ENCODE measurements around the gene GTF3C2.
"Not testable (repeated sequence)": the region's sequence is repeated elsewhere in the genome, so short reads cannot be mapped to it uniquely, and the experiment has no call there.

GTF3C2 gene

DNA sequence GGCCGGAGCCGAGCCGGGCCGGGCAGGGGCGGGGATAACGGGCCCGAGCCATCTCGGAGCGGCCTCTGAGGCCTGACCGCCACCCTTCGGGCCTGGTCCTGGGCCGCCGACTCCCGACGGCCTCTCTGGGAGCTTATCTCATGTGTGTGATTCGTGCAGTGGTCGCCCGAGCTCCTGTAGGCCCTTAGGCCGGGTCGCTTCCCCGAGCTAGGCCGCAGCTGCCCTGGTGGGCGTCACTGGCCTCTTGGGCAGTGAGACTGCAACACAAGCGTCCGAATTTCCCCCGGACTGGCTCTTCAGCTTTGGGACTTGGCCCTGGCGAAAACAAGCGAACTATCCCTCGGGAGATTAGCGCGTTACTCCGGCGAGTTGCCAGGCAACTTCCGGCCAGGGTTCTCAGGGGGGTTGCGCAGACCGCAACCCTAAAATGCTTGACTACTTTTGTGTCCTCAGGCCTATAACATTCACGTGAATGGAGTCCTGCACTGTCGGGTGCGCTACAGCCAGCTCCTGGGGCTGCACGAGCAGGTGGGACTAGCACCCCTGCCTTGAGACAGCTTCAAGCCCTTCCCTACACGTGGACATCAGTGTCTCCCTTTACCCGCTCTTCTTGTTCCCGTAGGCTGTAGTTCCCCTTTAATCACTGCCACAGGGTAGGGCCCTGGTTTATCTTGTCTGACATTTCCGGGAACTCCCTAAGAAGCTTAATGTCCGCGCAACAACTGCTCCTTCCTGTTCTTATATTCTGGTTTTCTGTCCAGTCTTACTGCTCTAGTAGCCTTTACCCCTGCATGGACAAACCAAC is 14.5 kb upstream of the GTF3C2 start:
- DNase-seq = peak in 2 of 5 donors; percentile 15 to 34

DNA sequence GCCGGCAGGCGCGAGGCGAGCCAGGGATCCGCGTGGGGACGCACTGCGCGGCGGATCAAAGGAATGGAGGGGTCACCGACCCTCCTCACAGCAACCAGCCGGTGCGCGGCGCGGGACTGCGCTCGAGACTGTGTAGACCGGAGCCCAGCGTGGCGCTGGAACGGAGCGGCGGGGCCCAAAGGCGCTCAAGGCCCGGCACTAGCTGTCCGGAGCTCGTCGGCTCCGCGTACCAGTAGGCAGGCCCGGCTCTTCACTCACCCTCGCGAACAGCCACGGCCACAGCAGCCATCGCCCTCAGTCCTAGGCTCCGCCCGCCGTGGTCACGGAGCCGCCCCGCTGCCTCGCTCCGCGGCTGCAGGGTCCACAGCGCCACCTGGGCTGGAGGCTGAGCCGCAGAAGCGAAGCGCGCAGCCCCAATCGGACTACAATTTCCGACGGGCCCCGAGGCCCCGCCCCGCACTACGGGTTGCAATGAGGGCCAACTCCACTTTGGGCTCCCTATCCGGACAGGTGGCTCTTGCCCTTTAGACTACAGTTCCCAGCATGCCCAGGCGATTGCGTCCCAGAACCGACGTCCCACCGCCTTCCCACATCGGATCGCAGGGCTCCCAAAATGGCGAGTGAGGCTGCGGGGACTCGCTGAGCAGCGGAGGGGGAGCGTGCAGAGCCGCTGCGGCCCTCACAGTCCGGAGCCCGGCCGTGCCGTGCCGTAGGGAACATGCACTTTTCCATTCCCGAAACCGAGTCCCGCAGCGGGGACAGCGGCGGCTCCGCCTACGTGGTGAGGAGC is 13.7 kb upstream of the GTF3C2 start, which contains the start of the genes EIF2B4 and SNX17:
EIF2B4 (minus strand) TSS at position 313 of the 790 bp plus-strand sequence; CDS start at position 289, 24 bp downstream.
SNX17 (plus strand) TSS at position 591 of the 790 bp plus-strand sequence; CDS start at position 719, 128 bp downstream.
- peak; percentile 98 to 99 (median 99) for DNase-seq

DNA sequence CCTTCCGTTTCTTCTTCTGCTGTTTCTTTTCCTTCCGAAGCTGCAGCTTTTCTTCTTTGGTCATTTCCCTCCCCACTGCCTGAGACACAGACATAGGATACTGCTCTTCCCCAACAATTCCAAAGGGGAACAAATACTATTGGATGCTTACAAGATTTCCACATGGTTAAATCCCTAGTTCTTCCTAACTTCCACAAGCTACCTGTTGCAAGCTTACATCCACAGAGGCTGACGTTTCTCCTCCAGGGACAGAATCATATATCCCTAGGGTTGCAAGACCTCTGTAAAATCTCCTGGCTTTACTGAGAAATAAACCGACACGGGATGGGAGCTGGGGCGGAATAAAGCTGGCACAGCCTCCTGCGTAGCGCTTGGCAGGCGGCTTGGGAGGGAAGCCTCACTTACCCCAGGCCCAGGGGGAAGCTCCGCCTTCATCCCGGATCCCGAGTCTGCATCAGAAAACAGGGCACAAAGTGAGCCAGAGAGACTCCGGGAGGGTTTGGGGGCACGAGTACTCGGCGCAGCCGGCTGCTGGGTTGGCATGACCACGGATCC is 13.0 kb upstream of the GTF3C2 start:
- no peak for DNase-seq

DNA sequence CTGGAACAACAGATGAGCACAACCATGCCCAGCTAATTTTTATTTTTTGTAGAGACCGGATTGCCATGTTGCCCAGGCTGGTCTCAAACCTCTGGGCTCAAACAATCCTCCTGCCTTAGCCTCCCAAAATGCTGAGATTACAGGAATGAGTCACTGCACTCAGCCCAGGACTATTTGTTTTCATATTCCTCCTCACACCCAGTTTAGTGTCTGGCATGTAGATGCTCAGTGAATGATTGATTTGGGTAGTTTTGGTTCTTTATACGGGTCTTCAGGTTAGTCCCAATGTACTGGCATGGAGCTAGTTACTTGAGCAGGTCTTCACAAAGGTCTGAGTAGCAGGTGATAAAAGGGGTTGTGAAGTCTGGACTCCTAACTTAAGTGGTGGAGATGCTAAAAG is 7.4 kb upstream of the GTF3C2 start:
- no peak for DNase-seq

DNA sequence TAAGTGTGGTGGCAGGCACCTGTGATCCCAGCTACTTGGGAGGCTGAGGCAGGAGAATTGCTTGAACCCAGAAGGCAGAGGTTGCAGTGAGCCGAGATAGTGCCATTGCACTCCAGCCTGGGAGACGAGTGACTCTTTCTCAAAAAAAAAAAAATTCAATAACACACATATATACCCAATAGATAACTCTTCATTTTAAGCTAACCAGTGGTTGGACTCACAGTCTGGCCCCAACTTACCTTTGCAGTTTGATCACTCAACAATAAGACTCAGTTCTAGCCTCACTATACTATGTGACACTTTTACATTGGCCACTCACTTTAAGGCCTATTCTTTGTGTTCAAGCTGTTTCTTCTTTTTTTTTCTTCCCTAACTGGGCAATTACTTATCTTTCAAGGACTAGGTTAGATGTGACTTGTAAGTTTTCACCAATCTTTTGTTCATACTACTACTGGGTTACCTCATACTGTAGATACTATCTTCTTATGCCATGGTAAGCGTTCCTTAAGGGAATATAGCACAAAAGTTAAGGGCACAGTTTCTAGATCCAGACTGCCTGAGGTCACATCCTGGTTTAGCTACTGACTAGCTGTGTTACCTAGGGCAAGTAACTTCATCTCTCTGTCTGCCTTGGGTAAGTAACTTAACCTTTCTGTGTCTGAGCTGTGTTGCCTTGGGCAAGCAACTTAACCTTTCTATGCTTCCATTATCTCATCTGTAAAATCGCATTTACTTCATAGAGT is 6.3 kb upstream of the GTF3C2 start:
- DNase-seq = no peak

DNA sequence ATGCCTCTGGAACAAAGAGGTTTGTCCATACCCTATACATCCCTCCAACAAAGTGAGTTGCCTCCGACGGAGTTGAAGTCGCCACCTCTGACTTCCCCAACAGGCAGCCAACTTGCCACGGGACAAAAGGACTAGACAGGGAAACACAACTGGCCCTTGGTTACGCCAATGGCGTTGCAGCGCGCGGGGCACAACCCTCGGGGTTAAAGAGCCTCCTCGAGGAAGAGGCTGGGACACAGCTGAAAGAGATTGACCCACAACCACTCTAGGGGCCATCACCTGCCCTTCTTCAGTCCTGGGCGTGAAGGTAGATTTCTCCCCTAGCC is 545 bp downstream of the GTF3C2 start:
- peak in 2 of 5 donors; percentile 28 to 33 for DNase-seq

DNA sequence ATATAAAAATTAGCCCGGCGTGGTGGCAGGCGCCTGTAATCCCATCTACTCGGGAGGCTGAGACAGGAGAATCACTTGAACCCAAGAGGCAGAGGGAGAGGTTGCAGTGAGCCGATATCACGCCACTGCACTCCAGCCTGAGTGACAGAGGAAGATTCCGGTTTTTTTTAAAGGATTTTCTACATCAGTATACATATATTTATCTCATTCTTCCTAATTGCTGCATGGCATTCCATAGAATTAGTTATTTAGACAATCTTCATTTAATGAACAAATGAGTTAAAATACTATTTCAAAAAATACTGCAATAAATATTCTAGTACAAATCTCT is 2.0 kb downstream of the GTF3C2 start:
- no peak for DNase-seq

DNA sequence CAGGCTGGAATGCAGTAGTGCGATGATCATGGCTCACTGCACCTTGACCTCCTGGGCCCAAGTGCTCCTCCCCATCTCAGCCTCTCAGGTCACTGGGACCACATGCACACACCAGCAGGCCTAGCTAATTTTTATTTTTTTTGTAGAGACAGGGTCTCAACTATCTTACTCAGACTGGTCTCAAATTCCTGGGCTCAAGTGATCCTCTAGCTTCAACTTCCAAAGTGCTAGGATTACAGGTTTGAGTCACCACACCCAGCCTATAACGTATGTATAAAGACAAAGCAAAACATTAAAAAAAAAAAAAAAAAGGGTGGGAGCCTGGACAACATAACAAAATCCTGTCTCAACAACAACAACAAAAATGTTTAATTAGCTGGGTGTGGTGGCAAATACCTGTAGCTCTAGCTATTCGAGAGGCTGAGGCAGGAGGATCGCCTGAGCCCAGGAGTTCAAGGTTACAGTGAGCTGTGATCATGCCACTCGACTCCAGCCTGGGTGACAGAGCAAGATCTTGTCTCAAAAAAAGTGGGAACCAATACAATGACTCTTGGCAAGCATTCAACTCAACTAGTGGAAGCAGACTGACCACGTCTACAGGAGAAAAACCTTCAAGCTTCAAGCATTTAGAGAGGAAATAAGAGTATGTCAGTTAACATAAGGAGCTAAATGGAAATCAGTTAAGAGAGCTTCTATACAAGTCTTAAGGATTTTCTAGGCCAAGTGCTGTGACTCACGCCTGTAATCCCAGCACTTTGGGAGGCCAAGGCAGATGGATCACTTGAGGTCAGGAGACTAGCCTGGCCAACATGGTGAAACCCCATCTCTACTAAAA is 2.6 kb downstream of the GTF3C2 start:
- DNase-seq = no peak

DNA sequence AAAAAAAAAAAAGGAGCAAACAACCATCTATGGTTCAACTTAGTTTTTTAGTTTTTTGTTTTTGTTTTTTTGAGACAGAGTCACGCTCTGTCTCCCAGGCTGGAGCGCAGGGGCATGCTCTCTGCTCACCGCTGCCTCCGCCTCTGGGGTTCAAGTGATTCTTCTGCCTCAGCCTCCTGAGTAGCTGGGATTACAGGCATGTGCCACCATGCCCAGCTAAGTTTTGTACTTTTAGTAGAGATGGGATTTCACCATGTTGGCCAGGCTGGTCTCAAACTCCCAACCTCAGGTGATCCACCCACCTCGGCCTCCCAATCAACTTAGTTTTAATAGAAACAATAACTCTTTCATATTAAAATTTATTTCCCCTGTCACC is 3.2 kb downstream of the GTF3C2 start:
- DNase-seq = not testable (repeated sequence)

DNA sequence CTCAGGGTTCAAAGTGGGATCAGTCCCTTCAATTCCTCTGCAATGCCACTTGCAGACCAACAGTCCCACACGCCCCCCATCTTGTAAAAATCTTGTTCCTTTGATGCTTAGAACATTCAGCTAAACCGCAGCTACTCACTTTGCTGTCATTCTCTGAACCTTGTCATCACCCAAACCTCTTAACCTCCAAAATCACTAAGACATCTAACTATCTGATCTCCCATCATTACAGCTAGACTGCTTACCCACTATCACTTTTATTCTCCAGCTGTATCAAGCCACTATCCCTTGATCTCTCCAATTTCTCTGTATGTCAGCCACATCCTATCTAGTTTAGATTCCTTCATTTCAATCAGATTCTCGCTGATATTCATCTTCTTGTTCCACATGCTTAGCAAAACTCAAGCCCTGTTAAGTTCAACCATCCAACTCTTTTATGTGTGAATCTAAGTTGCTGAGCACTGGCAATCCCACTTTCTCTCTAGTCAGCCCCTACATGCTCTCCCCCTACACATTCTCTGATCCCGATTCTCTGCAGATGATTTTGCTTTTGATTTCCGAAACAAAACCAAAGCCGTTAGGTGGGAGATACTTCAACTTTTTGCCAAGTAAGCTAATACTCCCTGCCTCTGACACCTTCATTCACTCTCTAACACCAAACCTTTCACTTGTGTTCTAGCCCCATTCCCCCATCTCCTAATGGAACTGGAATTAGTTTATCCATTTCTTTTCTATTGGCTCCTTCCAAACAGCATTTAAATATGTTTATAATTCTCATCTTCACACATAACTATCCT is 4.6 kb downstream of the GTF3C2 start:
- no peak for DNase-seq

DNA sequence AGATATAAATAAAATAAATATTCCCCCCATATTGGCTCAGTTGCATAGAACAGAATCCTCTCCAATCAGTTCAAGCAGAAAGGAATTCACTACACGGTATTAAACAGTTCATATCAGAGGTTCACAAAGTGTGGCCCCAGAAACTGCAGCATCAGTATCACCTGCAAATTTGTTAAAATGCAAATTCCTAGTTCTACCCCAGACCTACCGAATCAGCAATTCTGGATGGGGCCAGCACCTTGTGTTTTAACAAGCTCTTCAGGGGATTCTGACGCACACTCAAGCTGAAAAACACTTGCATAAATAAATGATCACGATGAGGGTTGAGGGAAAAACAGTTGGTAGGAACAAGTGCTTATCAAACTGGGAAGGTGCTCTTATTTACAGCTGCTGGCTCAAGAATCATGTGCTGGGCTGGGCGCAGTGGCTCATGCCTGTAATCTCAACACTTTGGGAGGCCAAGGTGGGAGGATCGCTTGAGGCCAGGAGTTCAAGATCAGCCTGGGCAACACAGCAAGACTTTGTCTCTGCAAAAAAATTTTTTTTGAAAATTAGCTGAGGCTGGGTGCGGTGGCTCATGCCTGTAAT is 6.4 kb downstream of the GTF3C2 start:
- no peak for DNase-seq

DNA sequence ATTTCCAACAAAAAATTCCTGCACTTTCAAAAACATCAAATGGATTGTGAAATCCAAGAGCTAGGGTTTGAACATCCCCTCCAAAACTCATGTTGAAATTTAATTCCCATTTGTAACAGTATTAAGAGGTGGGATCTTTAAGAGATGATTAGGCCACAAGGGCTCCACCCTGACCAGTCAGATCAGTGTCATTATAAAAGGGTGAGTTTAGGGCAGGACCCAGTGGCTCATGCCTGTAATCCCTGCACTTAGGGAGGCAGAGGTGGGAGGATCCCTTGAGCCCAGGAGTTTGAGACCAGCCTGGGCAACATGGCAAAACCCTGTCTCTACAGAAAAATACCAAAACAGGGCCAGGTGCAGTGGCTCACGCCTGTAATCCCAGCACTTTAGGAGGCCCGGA is 8.9 kb downstream of the GTF3C2 start:
- no peak for DNase-seq

DNA sequence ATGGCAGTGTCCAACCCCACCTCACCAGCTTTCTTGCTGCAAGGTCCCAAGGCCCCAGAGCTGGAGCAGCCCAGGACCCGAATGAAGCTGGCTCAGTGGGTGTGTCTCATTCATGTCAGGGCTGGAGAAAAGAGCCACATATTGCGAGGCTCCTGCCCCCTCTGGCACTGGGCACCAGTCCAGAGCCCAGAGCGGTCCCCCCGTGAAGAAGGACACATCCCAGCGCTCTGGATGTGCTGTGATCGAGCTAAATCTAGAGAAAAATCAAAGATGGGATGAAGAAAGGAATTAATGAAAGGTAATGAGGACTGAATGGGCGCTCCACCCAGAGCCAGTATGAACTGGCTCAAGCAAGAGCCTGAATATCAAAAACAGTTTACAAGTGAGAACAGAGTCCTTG is 20.4 kb downstream of the GTF3C2 start:
- no peak for DNase-seq

DNA sequence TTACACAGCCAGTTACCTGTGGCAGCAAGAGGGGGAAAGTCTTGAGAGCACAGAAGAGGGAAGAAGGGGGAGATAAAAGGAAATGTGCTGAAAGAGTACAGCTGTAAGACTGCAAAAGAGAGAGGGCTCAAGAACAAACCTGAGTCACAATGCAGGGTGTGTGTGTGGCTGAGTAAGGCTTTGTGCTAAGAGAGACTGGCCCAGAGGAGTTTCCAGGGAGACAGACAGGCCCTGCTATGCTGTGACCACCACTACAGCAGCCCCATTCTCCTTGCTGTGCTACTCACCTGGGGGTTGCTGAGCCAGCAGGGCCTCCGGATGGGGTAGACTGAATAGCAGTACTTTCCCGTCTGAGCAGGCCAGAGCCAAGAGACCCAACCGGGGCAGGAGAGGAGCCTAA is 21.3 kb downstream of the GTF3C2 start:
- DNase-seq = no peak

DNA sequence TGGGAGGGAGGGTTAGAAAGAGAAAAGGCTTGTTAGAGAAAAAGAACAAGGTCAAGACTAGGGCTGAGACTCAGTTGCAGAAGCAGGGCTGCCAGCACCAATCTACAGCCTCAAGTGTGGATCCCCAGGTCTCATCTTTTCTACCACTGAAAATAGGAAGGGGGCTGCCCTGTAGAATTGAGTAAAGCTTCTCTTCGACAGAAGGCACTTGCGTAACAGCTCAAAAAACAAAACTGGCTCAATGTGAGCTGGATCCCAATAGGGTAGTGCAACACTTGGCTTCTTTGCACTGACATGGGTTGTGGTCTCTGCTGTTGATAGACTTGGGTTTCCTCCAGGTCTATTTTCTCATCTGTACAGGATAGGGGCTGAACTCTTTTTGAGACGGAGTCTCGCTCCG is 31.8 kb downstream of the GTF3C2 start:
- no peak for DNase-seq

DNA sequence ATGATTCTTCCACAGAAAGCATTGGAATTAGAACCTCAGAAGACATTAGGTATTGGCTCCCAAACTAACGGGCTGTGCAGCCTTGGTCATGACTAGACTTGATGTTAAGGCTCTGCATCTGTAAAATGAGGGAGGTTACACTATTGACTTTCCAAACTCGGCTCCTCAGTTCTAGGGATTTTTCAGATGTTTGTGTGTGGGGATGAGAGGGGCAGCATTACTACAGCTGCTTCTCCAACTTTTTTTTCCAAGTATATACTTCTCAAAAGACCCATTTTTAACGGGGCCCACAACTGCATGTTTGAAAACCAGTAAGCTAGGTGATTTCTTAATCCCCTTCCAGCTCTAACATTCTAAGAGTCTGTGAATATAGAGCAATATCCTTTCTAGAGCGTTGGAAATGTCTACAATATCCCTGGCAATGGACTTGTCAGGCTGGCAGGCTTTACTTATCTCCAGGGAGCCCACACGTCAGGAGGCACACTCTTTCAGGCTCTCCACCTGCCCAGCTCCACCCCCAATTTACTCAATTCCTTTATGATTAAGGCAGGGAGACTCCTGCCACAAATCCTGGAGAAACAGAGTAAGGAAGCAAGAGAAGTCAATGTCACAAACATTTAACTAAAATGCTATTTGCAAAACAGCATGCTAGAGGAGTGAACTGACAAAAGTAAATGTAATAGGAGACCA is 32.8 kb downstream of the GTF3C2 start:
- no peak for DNase-seq

DNA sequence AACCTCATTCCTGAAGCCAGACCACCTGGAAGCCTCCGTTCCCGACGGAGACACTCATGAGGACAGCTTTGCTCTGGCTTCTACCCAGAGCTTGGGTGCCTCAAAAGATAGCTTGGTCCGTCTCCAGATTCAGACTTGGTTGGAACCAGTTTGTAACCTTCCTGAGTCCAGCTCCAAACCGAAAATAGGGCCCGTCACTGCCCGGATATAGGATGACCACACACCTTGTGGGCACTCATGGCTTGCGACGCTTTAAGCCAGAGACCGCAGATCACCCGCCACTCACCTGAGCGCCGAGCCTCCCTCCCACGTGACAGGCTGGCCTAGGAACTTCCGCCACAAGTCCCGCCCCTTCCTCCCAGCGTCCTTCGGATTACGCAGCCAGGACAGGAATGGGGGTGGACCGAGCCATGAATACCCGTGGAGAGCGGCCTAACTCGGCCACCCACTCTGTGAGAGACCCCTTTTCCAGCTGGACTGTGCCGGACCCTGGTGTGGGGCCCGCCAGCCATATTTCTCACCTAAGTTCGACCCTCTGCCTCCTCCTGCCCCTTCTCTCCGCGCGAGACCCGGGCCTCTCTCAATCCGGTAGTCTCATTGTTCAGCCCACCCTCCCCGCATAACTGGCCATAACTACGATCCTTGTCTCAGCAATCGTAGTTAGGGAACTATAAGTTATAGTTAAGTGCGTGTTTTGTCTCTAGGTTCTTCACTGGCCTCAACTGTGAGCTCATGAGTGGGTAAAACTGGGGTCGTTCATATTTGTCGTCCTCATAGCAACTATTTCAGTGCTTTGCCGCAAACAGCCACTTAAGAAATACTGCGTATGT is 33.6 kb downstream of the GTF3C2 start, which contains the start of gene MPV17:
MPV17 (minus strand) TSS at position 332 of the 830 bp plus-strand sequence. CDS start 580 bp downstream, outside the sequence.
- DNase-seq = peak; percentile 69 to 87 (median 78)

DNA sequence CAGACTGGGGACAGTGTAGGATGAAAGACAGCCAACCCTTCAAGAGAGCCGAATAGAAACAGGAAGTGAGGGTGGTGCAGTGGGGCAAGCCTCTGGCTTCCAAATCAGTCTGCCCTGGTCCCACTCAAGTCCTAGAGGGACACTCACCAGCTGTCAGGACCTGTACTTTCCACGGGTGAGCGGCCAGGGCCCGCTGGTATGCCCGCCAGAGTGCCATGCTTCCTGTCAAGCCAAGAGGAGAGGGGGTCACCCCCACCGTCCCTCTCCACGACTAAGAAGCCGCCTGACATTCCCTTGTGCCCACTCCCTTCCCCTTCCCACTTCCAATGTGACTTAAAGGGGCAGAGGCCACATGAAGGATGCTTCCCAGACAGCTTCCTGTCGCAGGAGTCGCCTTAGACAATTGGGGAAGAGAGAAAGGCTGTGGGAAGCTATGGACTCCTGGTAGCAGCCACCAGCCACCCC is 34.2 kb downstream of the GTF3C2 start:
- DNase-seq = peak in 1 of 5 donors; percentile 8

DNA sequence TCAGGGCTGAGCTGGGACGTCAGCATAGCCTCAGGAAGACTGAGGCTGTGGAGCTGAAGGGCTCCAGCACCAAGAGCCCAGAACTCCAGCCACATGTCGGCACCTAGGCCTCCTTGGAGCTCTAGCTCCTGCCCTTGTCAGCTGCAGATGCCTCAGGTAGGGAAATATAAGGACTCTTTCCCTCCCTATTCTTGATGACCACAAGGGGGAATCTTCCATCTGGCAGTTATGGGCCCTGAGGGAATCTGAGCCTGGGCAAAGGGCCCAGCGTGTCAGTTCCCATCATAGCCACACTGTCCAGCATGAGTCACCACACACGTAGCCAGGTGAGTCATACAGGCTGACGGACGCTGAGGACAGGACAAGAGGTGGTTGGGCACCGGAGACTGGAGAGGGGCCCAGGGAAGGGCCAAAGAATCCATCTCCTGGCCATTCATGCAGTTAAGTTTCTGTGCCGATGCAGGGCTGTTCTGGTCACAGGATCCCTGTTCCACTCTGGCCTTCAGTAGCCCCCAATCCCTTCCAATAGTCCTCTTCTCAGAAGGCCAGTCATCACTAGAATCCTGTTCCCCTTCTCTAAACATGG is 35.5 kb downstream of the GTF3C2 start:
- DNase-seq = no peak
